Epithelial cell of esophagus (primary cell): ENCODE results near the gene TOP2A.

Source experiments
- DNase-seq: peaks from one replicate; pipeline ENCODE4 v3.0.0; 2010; ENCODE audit warnings: low read depth
- H3K4me3 ChIP-seq: 2 replicates; pipeline ENCODE4 v1.5.1; 2011; ENCODE audit warnings: mild to moderate bottlenecking, low read length, control low read depth
- CTCF ChIP-seq: IDR thresholded peaks from 2 replicates; pipeline ENCODE4 v1.5.1; 2011; ENCODE audit warnings: low read depth, mild to moderate bottlenecking, low read length, control low read depth, inconsistent platforms; ENCODE audit not compliant: insufficient read depth; ENCODE audit errors: missing control alignments

Gene TOP2A

DNA sequence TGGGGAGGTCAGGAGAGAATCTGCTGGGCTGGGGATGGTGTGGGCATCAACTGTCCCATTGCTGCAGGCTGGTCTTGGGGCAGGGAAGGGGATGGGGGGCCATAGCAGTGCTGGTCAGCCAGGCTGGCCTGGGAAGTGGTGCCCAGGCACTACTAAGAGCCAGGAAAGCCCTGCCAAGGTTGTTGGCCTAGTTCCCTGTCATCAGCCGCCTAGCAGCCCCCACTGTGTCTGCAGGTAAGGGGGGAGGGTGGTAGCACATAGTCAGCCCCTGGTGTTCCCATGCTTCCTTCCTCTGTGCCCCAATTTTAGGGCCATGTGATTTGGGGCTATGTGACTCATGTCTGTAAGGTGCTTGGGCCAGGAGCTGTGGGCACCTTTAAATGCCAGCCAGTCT lies 70.9 kb downstream of the TOP2A start:
- no peak overlapping the region for H3K4me3 ChIP-seq
- DNase-seq: no peak
- TF ChIP-seq CTCF: no peak

DNA sequence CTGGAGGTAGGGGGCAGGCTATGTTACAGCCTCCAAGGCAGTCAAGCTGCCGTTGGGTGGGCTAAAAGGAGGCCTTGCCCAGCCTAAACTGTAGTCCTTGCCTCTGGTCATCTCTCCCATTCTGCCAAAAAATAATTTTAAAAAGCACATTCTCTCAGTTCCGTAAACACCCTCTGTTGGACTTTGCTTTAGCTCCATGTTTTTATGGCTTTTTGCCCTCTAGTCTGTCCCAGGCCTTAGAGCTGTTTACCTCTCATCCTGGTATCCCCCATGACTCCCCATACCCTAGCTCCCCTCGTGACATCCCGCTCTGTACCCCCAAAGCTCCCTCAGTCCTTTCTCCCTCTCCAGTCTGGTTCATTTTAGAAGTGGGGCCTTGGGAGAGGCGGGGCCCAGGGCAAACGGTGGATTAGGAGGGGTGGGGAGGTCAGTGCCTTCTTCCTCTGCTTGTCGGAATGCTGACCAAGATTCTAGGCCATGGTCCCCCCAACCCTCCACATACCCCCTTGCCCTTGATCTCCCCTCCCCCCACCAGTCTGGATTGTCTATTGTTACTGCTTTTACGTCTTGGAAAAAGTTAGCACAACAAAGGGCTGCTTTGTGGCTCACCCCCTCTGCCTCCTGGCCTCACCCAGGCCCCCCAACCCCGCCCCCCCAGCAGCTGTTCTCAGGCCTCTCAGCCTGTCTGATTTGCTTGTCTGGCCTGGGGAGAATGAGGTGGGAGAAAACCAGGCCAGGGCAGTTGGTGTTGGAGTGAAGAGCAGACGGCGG lies 71.5 kb downstream of the TOP2A start:
- no peak for DNase-seq
- no peak for TF ChIP-seq CTCF
- no peak overlapping the region for H3K4me3 ChIP-seq

DNA sequence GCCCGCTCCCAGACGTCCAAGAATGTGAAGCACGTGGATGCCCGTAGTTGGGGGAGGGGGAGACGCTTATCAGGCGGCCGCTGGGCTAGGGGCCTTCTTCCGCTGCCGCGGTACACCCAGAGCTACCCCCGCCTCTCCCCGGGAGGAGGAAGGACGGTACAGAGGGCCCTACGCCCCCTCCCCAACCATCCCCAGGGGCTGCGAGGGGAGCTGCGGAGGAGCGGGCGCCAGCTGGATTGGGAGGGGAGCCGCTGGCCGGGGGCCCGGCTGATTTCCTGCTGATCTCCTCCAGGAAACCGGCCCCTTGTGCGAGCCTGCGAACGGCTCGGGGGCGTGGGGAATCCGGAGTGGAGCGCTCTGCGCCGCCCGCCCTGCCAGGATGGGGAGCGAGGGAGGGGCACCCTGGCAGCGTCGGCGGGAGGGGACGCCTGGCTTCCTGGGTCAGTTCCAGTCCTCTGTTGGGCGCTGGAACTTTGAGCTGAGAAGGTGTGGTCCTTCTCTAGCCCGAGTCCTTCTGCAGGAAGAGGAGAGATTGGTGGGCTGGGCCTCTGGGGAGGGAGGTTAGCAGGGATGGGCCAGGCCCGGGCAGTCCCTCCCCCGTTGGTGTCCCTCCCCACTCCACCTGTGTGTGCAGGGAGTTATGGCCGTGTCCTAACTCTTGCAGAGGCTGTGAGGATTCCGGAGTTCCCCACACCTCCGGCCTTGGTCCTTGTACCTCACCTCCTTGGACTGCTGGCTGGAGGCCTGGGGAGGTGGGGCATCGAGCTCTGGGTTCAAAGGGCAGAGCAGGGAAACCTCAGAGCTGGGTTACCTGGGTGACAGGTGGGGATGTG lies 72.3 kb downstream of the TOP2A start:
- TF ChIP-seq CTCF: no peak
- peak; percentile 58 for DNase-seq
- H3K4me3 ChIP-seq: peak overlapping the region; percentile 32

GRCh38 chr17:40344421-40345160 lies 73.1 kb downstream of the TOP2A start:
- TF ChIP-seq CTCF: no peak
- H3K4me3 ChIP-seq: peak overlapping the region; percentile 32

DNA sequence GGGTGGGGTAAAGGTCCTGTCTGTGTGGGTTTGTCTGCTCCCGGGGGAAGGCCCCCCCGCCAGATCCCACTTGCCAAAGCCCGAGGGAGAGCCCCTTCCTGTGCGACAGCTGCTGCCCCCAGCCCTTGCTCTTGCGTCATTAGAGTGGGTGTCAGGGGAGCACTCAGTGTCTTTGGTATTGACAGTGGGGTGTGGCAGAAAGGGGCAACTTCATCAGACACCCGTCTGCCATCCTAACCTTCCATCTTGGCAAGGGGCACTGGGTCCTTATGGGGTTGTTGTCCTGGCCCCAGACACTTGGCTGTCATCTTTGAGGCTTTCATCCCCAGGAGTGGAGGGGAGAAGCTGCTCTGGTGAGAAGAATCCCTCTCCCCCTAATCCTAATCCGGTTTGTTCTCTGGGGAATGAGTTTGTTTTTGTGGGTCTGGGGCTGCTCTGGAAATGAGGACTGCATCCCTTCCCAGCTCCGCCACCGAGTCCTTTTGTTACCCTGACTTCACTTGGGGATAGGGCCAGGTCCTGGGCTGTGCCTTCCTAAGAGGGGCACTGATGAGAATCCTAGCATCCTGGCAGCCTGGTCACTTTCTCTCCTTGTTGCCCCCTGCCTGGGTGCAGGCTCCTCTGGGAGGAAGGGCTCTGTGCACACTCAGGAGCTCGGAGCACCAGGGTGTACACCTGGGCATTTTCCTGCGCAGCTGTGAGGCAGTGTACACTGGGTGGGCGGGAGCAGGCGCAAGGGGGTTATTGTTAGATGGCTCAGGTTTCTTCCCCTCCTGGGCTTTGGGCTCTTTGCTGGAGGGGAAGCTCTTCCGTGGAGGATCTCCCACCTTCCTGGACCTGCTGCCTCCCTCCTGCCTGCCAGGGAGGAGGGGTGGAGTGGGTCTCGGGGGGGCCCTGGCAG lies 74.2 kb downstream of the TOP2A start:
- no peak for TF ChIP-seq CTCF
- no peak for DNase-seq
- no peak overlapping the region for H3K4me3 ChIP-seq

More at GRCh38 chr17:40344421-40345160, 73.1 kb downstream of the TOP2A start:
- no peak for DNase-seq

GRCh38 chr17:40342504-40343218 lies 75.0 kb downstream of the TOP2A start:
- TF ChIP-seq CTCF: no peak
- peak overlapping the region; percentile 52 for H3K4me3 ChIP-seq
- DNase-seq: no peak
